ENCODE data around the gene SOX6.
"Not testable (repeated sequence)": the region's sequence is repeated elsewhere in the genome, so short reads cannot be mapped to it uniquely, and the experiment has no call there.

Gene SOX6

GRCh38 chr11:15938121-15938611, 418.2 kb downstream of the SOX6 start:
- DNase-seq (ENCODE audit: low spot score) (no peak), FAIRE-seq (no peak)

GRCh38 chr11:15937601-15938120, 418.7 kb downstream of the SOX6 start:
- DNase-seq (ENCODE audit: low spot score) (no peak), FAIRE-seq (no peak)

GRCh38 chr11:15936011-15936410, 420.3 kb downstream of the SOX6 start:
- no peak for FAIRE-seq
- DNase-seq (ENCODE audit: low spot score): no peak

- no peak for FAIRE-seq
These were observed 421.0 kb downstream of the SOX6 start for GRCh38 chr11:15935373-15935772.

GRCh38 chr11:15933886-15934625, 422.3 kb downstream of the SOX6 start:
- no peak for DNase-seq (ENCODE audit: low spot score)
- peak; percentile 32 for FAIRE-seq

More at GRCh38 chr11:15935373-15935772, 421.0 kb downstream of the SOX6 start:
- no peak for DNase-seq (ENCODE audit: low spot score)

GRCh38 chr11:15932417-15932816, 423.9 kb downstream of the SOX6 start:
- no peak for FAIRE-seq
- no peak for DNase-seq (ENCODE audit: low spot score)

GRCh38 chr11:15931497-15931896, 424.8 kb downstream of the SOX6 start:
- no peak for FAIRE-seq

GRCh38 chr11:15930442-15931025, 425.8 kb downstream of the SOX6 start:
- DNase-seq (ENCODE audit: low spot score) (no peak), FAIRE-seq (no peak)

More at GRCh38 chr11:15931497-15931896, 424.8 kb downstream of the SOX6 start:
- no peak for DNase-seq (ENCODE audit: low spot score)

GRCh38 chr11:15929371-15929901, 426.9 kb downstream of the SOX6 start:
- FAIRE-seq (no peak), DNase-seq (ENCODE audit: low spot score) (no peak)

- FAIRE-seq: no peak
- DNase-seq (ENCODE audit: low spot score): no peak
These were observed 428.5 kb downstream of the SOX6 start for GRCh38 chr11:15927864-15928217.

- no peak for FAIRE-seq
These were observed 429.0 kb downstream of the SOX6 start for GRCh38 chr11:15927196-15927863.

GRCh38 chr11:15926071-15926470, 430.3 kb downstream of the SOX6 start:
- DNase-seq (ENCODE audit: low spot score) (no peak), FAIRE-seq (no peak)

More at GRCh38 chr11:15927196-15927863, 429.0 kb downstream of the SOX6 start:
- no peak for DNase-seq (ENCODE audit: low spot score)

- DNase-seq (ENCODE audit: low spot score): no peak
- FAIRE-seq: no peak
These were observed 433.2 kb downstream of the SOX6 start for GRCh38 chr11:15923183-15923582.

- not testable (repeated sequence) for FAIRE-seq; DNase-seq (ENCODE audit: low spot score)
These were observed 433.6 kb downstream of the SOX6 start for GRCh38 chr11:15922745-15923144.

GRCh38 chr11:15920856-15921629, 435.3 kb downstream of the SOX6 start:
- FAIRE-seq (no peak), DNase-seq (ENCODE audit: low spot score) (no peak)

- DNase-seq (ENCODE audit: low spot score) (no peak), FAIRE-seq (no peak)
These were observed 437.7 kb downstream of the SOX6 start for GRCh38 chr11:15918674-15919073.

GRCh38 chr11:15918212-15918611, 438.1 kb downstream of the SOX6 start:
- no peak for FAIRE-seq

More at GRCh38 chr11:15918212-15918611, 438.1 kb downstream of the SOX6 start:
- no peak for DNase-seq (ENCODE audit: low spot score)

All from urothelium cell line (cell line).